Mesendoderm (in vitro differentiated cells): Measurements from ENCODE around the gene FEM1A. TPM values are rescaled to one million over a fixed set of nuclear protein-coding genes. Genes with fewer than 3 reads are reported as not detected.
A peak's percentile ranks its signal among the peaks of the same experiment; 100 is the strongest.
"Not testable (repeated sequence)": the region's sequence is repeated elsewhere in the genome, so short reads cannot be mapped to it uniquely, and the experiment has no call there.

Experiments used
- DNase-seq: peaks from one replicate; pipeline ENCODE4 v3.0.0; 2013
- H2AK5ac ChIP-seq: 2 replicates; pipeline ENCODE4 v1.6.1; 2013; ENCODE audit warnings: low read length, inconsistent platforms
- H2BK120ac ChIP-seq: 2 replicates; pipeline ENCODE4 v1.6.1; 2013; ENCODE audit warnings: low read depth, mild to moderate bottlenecking, low read length, moderate library complexity, mixed read lengths
- H2BK15ac ChIP-seq: replicated peaks from 2 replicates; pipeline ENCODE4 v1.6.1; 2013; ENCODE audit warnings: low read depth, mild to moderate bottlenecking, moderate library complexity
- H2BK5ac ChIP-seq: 2 replicates; pipeline ENCODE4 v1.6.1; 2013; ENCODE audit warnings: low read length, inconsistent platforms
- H3K18ac ChIP-seq: 2 replicates; pipeline ENCODE4 v1.6.1; 2013; ENCODE audit warnings: mild to moderate bottlenecking, low read length, mixed read lengths
- H3K23ac ChIP-seq: one replicate; pipeline ENCODE4 v1.6.1; 2013; ENCODE audit warnings: low read length
- H3K27ac ChIP-seq: 2 replicates; pipeline ENCODE4 v1.5.1; 2013; ENCODE audit warnings: low read depth, mild to moderate bottlenecking, inconsistent platforms, low read length, moderate library complexity
- H3K27me3 ChIP-seq: 2 replicates; pipeline ENCODE4 v1.6.1; 2013; ENCODE audit warnings: low read length, control low read depth, mild to moderate bottlenecking, inconsistent platforms; ENCODE audit not compliant: insufficient read depth, poor library complexity
- H3K36me3 ChIP-seq: 2 replicates; pipeline ENCODE4 v1.6.1; 2013; ENCODE audit warnings: low read length, inconsistent platforms; ENCODE audit not compliant: control insufficient read depth, insufficient read depth
- H3K4ac ChIP-seq: one replicate; pipeline ENCODE4 v1.6.1; 2013; ENCODE audit warnings: low read depth, mild to moderate bottlenecking, low read length, moderate library complexity
- H3K4me1 ChIP-seq: 2 replicates; pipeline ENCODE4 v1.6.1; 2013; ENCODE audit warnings: low read depth, low read length, inconsistent platforms; ENCODE audit not compliant: control insufficient read depth
- H3K4me2 ChIP-seq: 2 replicates; pipeline ENCODE4 v1.6.1; 2013; ENCODE audit warnings: low read length
- H3K4me3 ChIP-seq: 2 replicates; pipeline ENCODE4 v1.5.1; 2013; ENCODE audit warnings: mild to moderate bottlenecking, low read length
- H3K56ac ChIP-seq: one replicate; pipeline ENCODE4 v1.6.1; 2013; ENCODE audit warnings: low read length
- H3K79me1 ChIP-seq: 2 replicates; pipeline ENCODE4 v1.6.1; 2013; ENCODE audit warnings: low read length, inconsistent platforms
- H3K79me2 ChIP-seq: 2 replicates; pipeline ENCODE4 v1.6.1; 2013; ENCODE audit warnings: mild to moderate bottlenecking, low read length; ENCODE audit not compliant: control insufficient read depth, insufficient read depth
- H3K9ac ChIP-seq: 2 replicates; pipeline ENCODE4 v1.6.1; 2013; ENCODE audit warnings: low read length, inconsistent platforms
- H4K5ac ChIP-seq: one replicate; pipeline ENCODE4 v1.6.1; 2013; ENCODE audit warnings: low read length
- H4K8ac ChIP-seq: one replicate; pipeline ENCODE4 v1.6.1; 2013; ENCODE audit warnings: low read depth, mild to moderate bottlenecking, control low read depth, low read length, moderate library complexity
- WGBS: extraction: QIAGEN DNeasy Blood & Tissue Kit; methylation state at CpG from one replicate; pipeline ENCODE4 v1.1.7; 2013; ENCODE audit warnings: low lambda C conversion rate, missing lambda C conversion rate; ENCODE audit not compliant: insufficient coverage; ENCODE audit errors: extremely low coverage; 5-methylcytosine and 5-hydroxymethylcytosine counted together
- polyA plus RNA-seq, 2 experiments: library from polyadenylated mRNA; stranded (reverse); fragments of 200-250 nt; gene quantifications; one replicate each; pipeline ENCODE4 v1.2.3, GENCODE V29; 2013

Gene FEM1A
- polyA plus RNA-seq (2013, experiment 1 of 2): 10.0 TPM
- 10.0 TPM for polyA plus RNA-seq (2013, experiment 2 of 2)

- H3K4me1 ChIP-seq: no peaks in the 10 kb centered on the region
- H2BK120ac ChIP-seq: no peak within 1 kb of the TSS
- H4K5ac ChIP-seq: no peak within 1 kb of the TSS
- H3K9ac ChIP-seq: peak within 1 kb of the TSS; percentile 89
- H3K4ac ChIP-seq: peak within 1 kb of the TSS; percentile 95
- peak within 1 kb of the TSS; percentile 67 for H3K23ac ChIP-seq
- H2AK5ac ChIP-seq: no peak within 1 kb of the TSS
- no peaks in the 10 kb centered on the region for H3K27me3 ChIP-seq
- H3K36me3 ChIP-seq: peaks cover 2% of the 10 kb centered on the region
- no peak within 1 kb of the TSS for H2BK5ac ChIP-seq
- peaks cover 32% of the 10 kb centered on the region for H3K79me2 ChIP-seq
- H3K4me3 ChIP-seq: peak within 1 kb of the TSS; percentile 74
- H4K8ac ChIP-seq: no peak within 1 kb of the TSS
- H3K27ac ChIP-seq: no peak within 1 kb of the TSS
- peak within 1 kb of the TSS; percentile 94 for H3K56ac ChIP-seq
- no CpG with 5 or more reads among the region's 80 CpGs for WGBS
- no peak within 1 kb of the TSS for H2BK15ac ChIP-seq
- peak; percentile 100 for DNase-seq
- H3K18ac ChIP-seq: peak within 1 kb of the TSS; percentile 95
- peaks cover 5% of the 10 kb centered on the region for H3K79me1 ChIP-seq
- H3K4me2 ChIP-seq: peak within 1 kb of the TSS; percentile 68
Measured at GRCh38 chr19:4791183-4792018, at the start of gene FEM1A. TSS of gene FEM1A (plus strand) at chr19:4791734. CDS start at chr19:4791855, 121 bp downstream.

- Histone ChIP-seq H2BK15ac (no peak overlapping the region), H4K8ac (no peak overlapping the region), H3K4ac (no peak overlapping the region), H2BK5ac (no peak overlapping the region), H3K27ac (no peak overlapping the region), H3K27me3 (no peaks in the 10 kb centered on the region), H2AK5ac (no peak overlapping the region), H2BK120ac (no peak overlapping the region), H4K5ac (no peak overlapping the region), H3K4me3 (no peak overlapping the region), H3K23ac (no peak overlapping the region), H3K56ac (peak overlapping the region; percentile 43), H3K9ac (no peak overlapping the region), H3K4me2 (no peak overlapping the region), H3K36me3 (no peaks in the 10 kb centered on the region), H3K79me1 (no peaks in the 10 kb centered on the region), H3K4me1 (no peaks in the 10 kb centered on the region), H3K79me2 (no peaks in the 10 kb centered on the region), H3K18ac (no peak overlapping the region)
- WGBS: no CpG with 5 or more reads among the region's 12 CpGs
- DNase-seq: peak; percentile 36
Measured at GRCh38 chr19:4742723-4743646, 48.5 kb upstream of the FEM1A start.

- Histone ChIP-seq H3K23ac (no peak overlapping the region), H3K4me3 (no peak overlapping the region), H3K27me3 (no peaks in the 10 kb centered on the region), H3K4ac (no peak overlapping the region), H3K18ac (no peak overlapping the region), H3K4me2 (no peak overlapping the region), H3K36me3 (no peaks in the 10 kb centered on the region), H3K79me1 (no peaks in the 10 kb centered on the region), H2BK15ac (no peak overlapping the region), H2BK120ac (no peak overlapping the region), H2BK5ac (no peak overlapping the region), H3K4me1 (no peaks in the 10 kb centered on the region), H3K27ac (no peak overlapping the region), H2AK5ac (no peak overlapping the region), H3K9ac (no peak overlapping the region), H4K5ac (no peak overlapping the region), H4K8ac (no peak overlapping the region), H3K56ac (no peak overlapping the region), H3K79me2 (no peaks in the 10 kb centered on the region)
- no peak for DNase-seq
- no CpG with 5 or more reads among the region's 8 CpGs for WGBS
Measured at GRCh38 chr19:4744451-4745174, 46.9 kb upstream of the FEM1A start.

GRCh38 chr19:4745175-4745574 is 46.4 kb upstream of the FEM1A start:
- not testable (repeated sequence) for H3K79me2 ChIP-seq, H2BK15ac ChIP-seq, H2BK5ac ChIP-seq, H3K27me3 ChIP-seq, H4K8ac ChIP-seq, H3K23ac ChIP-seq, H3K4ac ChIP-seq, H4K5ac ChIP-seq, H2BK120ac ChIP-seq, H3K18ac ChIP-seq, H2AK5ac ChIP-seq, H3K56ac ChIP-seq, H3K4me3 ChIP-seq, H3K36me3 ChIP-seq, H3K27ac ChIP-seq, H3K4me1 ChIP-seq, H3K4me2 ChIP-seq, H3K9ac ChIP-seq, DNase-seq, H3K79me1 ChIP-seq
- no CpG with 5 or more reads among the region's 10 CpGs for WGBS

GRCh38 chr19:4745986-4746385 is 45.5 kb upstream of the FEM1A start:
- no peak overlapping the region for H3K4me2 ChIP-seq
- DNase-seq: no peak
- H4K5ac ChIP-seq: no peak overlapping the region
- H3K18ac ChIP-seq: no peak overlapping the region
- no peaks in the 10 kb centered on the region for H3K27me3 ChIP-seq
- H3K56ac ChIP-seq: no peak overlapping the region
- no peak overlapping the region for H3K4ac ChIP-seq
- no peak overlapping the region for H2AK5ac ChIP-seq
- H4K8ac ChIP-seq: no peak overlapping the region
- no peaks in the 10 kb centered on the region for H3K36me3 ChIP-seq
- no peaks in the 10 kb centered on the region for H3K79me2 ChIP-seq
- no peak overlapping the region for H2BK15ac ChIP-seq
- H3K79me1 ChIP-seq: no peaks in the 10 kb centered on the region
- H3K27ac ChIP-seq: no peak overlapping the region
- H2BK5ac ChIP-seq: no peak overlapping the region
- no peak overlapping the region for H2BK120ac ChIP-seq
- H3K9ac ChIP-seq: no peak overlapping the region
- H3K4me3 ChIP-seq: no peak overlapping the region
- no CpG with 5 or more reads among the region's 8 CpGs for WGBS
- no peaks in the 10 kb centered on the region for H3K4me1 ChIP-seq
- no peak overlapping the region for H3K23ac ChIP-seq
